HG03108 (cell line): ENCODE data around the gene ZBED4.
A peak's percentile ranks its signal among the peaks of the same experiment; 100 is the strongest.

ENCODE experiments used
- ATAC-seq: cut with Tn5 transposase; IDR thresholded peaks from one replicate; pipeline ENCODE4 v1.9.1; 2021; ENCODE audit warnings: moderate library complexity; ENCODE audit not compliant: unreplicated experiment

Gene ZBED4

DNA sequence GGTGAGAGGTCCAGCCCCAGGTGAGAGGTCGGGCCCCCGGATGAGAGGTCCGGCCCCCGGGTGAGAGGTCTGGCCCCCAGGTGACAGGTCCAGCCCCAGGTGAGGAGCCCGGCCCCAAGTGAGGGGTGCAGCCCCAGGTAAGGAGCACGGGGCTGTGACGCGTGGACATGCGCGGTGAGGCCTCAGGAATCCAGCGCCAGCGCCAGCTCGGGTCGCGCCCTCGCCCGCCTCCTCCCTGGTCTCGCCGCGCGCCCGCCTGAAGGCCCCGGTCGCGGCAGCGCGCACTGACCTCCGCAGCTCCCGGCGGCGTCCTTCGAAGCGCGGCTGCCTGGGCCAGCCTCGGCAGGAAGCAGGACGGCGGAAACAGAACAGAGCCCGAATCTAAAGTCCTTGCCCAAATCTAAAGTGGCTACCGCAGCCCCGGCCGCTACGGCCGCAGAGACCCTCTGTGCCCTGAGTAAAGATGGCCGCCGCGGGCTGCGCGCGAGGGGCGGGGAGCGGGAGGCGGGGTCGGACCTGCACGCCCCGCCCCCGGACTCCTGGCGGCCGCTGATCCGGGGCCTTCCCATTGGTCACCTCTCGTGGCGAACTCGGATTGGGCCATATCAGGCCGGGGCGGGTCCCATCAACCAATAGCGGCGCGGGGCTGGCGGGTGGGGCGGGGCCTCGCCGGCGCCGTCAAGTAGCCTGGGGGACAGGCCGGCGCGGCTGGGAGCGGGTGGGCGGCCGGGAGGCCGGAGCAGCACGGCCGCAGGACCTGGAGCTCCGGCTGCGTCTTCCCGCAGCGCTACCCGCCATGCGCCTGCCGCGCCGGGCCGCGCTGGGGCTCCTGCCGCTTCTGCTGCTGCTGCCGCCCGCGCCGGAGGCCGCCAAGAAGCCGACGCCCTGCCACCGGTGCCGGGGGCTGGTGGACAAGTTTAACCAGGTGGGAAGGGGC lies 64.6 kb downstream of the ZBED4 start, which contains the start of the genes ALG12 and CRELD2:
TSS of gene ALG12 (minus strand) at position 465 of the 937 bp plus-strand sequence. CDS start 4,673 bp downstream, outside the sequence.
TSS of gene CRELD2 (plus strand) at position 661 of the 937 bp plus-strand sequence. CDS start at position 797, 136 bp downstream.
- ATAC-seq, result peak; percentile 88

DNA sequence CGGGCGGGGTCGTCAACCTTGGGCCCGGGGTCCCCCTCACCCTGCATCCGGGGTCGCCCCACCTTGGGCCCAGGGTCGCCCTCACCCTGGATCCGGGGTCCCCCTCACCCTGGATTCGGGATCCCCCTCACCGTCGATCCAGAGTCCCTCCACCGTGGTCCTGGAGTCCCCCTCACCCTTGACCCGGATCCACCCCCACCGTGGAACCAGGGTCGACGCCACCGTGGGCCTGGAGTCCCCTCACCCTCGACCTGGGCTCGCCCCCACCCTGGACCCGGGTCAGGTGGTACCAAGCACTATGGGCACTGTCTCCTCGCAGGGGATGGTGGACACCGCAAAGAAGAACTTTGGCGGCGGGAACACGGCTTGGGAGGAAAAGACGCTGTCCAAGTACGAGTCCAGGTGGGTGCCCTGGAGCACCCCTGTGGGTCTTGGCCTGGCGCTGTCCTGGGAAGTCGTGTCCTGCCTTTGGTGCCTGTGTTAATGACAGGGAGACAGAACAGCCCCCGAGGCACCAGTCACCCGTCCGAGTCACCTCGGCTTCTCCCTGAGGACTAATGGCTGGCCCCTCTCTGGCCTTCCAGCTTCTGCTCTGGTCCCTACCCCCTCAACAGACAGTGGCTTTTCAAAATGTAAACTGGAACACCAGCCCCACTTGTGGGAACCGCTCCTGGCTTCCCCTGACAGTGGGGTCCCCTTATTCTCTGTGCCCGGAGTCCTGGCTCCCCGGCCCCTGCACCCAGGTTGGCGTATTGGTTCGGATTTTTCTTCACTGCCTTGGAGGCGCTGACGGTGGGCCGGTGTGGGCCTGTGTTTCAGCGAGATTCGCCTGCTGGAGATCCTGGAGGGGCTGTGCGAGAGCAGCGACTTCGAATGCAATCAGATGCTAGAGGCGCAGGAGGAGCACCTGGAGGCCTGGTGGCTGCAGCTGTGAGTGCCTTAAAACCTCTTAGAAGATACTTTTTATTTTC lies 65.6 kb downstream of the ZBED4 start:
- ATAC-seq, result no peak

DNA sequence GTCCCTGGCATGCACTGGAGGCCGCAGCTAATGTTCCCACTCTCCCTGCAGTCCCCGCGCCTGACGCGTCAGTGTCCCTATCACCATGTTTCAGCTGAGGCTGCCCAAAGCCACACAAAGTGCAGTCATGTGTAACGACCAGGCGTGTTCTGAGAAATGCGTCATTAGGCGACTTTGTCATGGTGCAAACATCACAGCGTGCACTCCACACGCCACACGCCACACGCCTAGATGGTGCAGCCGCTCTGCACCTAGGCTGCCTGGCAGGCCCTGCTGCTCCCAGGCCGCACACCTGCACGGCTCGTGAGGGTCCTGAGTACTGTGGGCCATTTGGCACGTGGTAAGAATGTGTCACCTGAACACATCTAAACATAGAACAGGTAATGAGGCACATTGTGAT lies 67.2 kb downstream of the ZBED4 start:
- no peak for ATAC-seq

GRCh38 chr22:49921508-49922278 lies 68.0 kb downstream of the ZBED4 start:
- ATAC-seq, result no peak

DNA sequence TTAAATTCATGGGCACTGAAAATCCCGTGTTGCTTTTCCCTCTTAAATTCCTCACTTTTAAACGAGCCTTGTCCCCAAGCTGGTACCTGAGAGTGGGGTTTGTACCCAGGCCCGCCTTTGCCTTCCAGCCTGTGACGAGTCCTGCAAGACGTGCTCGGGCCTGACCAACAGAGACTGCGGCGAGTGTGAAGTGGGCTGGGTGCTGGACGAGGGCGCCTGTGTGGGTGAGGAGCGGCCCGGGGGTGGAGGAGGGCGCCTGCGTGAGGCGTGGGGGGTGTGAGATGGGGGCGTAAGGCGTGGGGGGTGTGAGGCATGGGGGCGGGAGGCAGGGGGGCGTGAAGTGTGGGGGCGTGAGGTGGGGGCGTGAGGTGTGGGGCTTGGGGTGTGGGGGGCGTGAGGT lies 68.8 kb downstream of the ZBED4 start:
- no peak for ATAC-seq

DNA sequence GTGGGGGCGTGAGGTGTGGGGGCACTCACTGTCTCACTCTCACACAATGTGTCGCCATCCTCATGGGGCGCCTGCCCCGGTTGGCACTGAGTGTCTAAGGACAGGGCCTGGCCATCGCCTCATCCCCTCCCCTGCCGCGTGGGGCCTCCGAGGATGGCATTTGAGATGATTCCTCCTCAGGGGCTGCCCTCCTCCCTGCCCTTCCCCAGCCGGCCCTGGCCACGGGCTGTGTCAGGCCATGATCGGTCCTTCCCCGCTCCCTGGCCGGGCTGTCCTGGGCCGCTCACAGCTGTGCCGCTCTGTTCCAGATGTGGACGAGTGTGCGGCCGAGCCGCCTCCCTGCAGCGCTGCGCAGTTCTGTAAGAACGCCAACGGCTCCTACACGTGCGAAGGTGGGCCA lies 69.3 kb downstream of the ZBED4 start:
- ATAC-seq, result no peak

DNA sequence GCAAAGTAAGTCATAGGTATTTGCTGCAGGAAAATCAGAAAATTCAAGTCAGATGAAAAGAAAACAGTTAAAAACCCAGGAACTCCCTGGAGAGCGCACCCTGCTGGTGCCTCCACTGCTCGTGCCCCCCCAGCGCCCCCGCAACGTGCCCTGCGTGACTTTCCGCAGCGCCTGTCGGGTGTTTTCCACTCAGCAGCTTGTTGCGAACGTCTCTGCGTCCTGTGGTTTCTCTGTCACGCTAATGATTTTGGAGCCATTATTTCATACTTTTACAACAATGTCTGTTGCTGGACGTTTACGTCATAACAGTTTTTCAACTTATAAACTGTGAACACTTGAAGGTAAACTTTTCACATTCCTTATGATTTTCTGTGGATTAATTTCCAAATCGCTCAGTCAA lies 69.8 kb downstream of the ZBED4 start:
- ATAC-seq, result no peak

GRCh38 chr22:49924113-49924833 lies 70.6 kb downstream of the ZBED4 start:
- no peak for ATAC-seq

- peak; percentile 38 for ATAC-seq
Observed at GRCh38 chr22:49925525-49926128, 72.0 kb downstream of the ZBED4 start.

DNA sequence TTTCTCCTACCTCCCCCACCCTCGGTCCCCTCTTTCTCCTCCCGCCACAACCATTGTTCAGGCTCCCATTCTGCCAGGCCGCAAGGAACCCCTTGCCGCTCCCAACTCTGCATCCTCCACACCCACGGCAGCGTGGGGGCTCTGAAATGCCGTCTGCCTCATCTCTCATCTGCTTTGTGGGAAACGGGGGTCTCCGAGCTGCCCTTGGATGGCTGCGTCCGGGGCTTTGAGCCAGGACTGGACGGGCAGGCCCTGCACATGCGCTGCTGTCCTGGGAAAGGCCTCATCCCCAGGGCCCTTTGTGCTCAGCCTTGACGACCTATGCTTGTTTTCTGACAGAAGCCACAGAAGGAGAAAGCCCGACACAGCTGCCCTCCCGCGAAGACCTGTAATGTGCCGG lies 73.3 kb downstream of the ZBED4 start:
- no peak for ATAC-seq

- ATAC-seq, result no peak
Observed at GRCh38 chr22:49927483-49928184, 74.0 kb downstream of the ZBED4 start.

GRCh38 chr22:49928185-49928495 lies 74.5 kb downstream of the ZBED4 start:
- ATAC-seq, result no peak

DNA sequence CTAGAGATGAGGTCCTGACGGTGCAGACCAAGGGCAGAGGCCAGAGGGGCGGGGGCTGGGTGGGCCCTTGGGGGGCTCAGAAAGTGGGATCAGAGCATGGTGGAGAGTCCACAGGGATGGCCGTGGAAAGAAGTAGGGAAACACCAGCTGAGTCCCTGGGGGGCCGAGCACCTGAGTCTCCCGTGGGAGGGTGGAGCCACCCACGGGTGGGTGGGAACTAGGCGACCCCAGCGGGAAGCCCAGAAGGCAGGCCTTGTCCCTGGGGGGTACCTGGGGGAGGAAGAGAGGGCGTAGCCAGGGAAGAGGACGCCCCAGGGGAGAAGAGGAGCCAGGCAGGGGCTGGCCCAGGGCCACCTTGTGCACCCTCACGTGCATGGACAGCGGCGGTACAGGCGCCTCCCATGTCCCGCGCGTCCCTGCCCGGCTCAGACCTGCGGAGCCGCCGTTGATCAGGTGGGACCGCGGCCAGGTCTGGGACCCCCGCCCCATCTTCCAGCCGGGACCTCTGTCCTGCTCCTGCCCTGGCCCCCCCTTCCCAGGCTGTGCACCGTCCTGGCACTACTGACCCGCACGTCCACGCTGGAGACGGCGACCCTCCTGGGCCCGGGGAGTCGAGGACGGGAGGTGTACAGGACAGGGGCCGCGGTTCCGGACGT lies 75.0 kb downstream of the ZBED4 start:
- ATAC-seq, result no peak

GRCh38 chr22:49929211-49929979 lies 75.8 kb downstream of the ZBED4 start:
- ATAC-seq, result no peak

GRCh38 chr22:49929994-49930575 lies 76.4 kb downstream of the ZBED4 start:
- ATAC-seq, result no peak

- ATAC-seq, result peak; percentile 36
Observed at GRCh38 chr22:49930596-49931412, 77.2 kb downstream of the ZBED4 start.
